HG03095 (cell line): Measurements from ENCODE around the gene BLTP2.
"Not testable (repeated sequence)": the region's sequence is repeated elsewhere in the genome, so short reads cannot be mapped to it uniquely, and the experiment has no call there.

Source experiments
- ATAC-seq: cut with Tn5 transposase; IDR thresholded peaks from one replicate; pipeline ENCODE4 v1.9.1; 2021; ENCODE audit warnings: moderate library complexity; ENCODE audit not compliant: unreplicated experiment

Gene BLTP2

GRCh38 chr17:28648698-28649097 is 3.7 kb upstream of the BLTP2 start:
- no peak for ATAC-seq

- ATAC-seq = no peak
Measured at GRCh38 chr17:28646039-28646754, 1.2 kb upstream of the BLTP2 start.

- ATAC-seq = no peak
Measured at GRCh38 chr17:28645576-28645939, 600 bp upstream of the BLTP2 start.

GRCh38 chr17:28643983-28644786 is 773 bp downstream of the BLTP2 start:
- ATAC-seq = no peak

GRCh38 chr17:28641579-28641978 is 3.4 kb downstream of the BLTP2 start:
- no peak for ATAC-seq

GRCh38 chr17:28635506-28635905 is 9.5 kb downstream of the BLTP2 start:
- ATAC-seq = no peak

- no peak for ATAC-seq
Measured at GRCh38 chr17:28634206-28634865, 10.6 kb downstream of the BLTP2 start.

GRCh38 chr17:28626818-28627217 is 18.1 kb downstream of the BLTP2 start:
- ATAC-seq = no peak

- no peak for ATAC-seq
Measured at GRCh38 chr17:28624148-28624547, 20.8 kb downstream of the BLTP2 start.

- ATAC-seq = no peak
Measured at GRCh38 chr17:28623696-28624095, 21.3 kb downstream of the BLTP2 start.

- ATAC-seq = no peak
Measured at GRCh38 chr17:28622186-28622585, 22.8 kb downstream of the BLTP2 start.

GRCh38 chr17:28620010-28620409 is 24.9 kb downstream of the BLTP2 start:
- ATAC-seq = no peak

- no peak for ATAC-seq
Measured at GRCh38 chr17:28618464-28618863, 26.5 kb downstream of the BLTP2 start.

GRCh38 chr17:28616281-28616680 is 28.7 kb downstream of the BLTP2 start:
- no peak for ATAC-seq

- no peak for ATAC-seq
Measured at GRCh38 chr17:28615260-28615940, 29.6 kb downstream of the BLTP2 start.

GRCh38 chr17:28613931-28614381 is 31.0 kb downstream of the BLTP2 start, which contains the start of gene RSKR:
Gene RSKR, minus strand, starts transcription at chr17:28614185. Its CDS starts 24 bp downstream, at chr17:28614161.
- ATAC-seq = no peak

- no peak for ATAC-seq
Measured at GRCh38 chr17:28612936-28613872, 31.8 kb downstream of the BLTP2 start.

GRCh38 chr17:28612531-28612930 is 32.4 kb downstream of the BLTP2 start:
- no peak for ATAC-seq

- no peak for ATAC-seq
Measured at GRCh38 chr17:28610376-28610775, 34.6 kb downstream of the BLTP2 start.

- ATAC-seq = not testable (repeated sequence)
Measured at GRCh38 chr17:28604031-28604430, 40.9 kb downstream of the BLTP2 start.
